ENCODE results near the gene WDR33. TPM values are rescaled to one million over a fixed set of nuclear protein-coding genes. Genes with fewer than 3 reads are reported as not detected.
"Not testable (repeated sequence)": the region's sequence is repeated elsewhere in the genome, so short reads cannot be mapped to it uniquely, and the experiment has no call there.

The WDR33 gene
- 27.0 and 42.8 TPM in 2 replicates for total RNA-seq

DNA sequence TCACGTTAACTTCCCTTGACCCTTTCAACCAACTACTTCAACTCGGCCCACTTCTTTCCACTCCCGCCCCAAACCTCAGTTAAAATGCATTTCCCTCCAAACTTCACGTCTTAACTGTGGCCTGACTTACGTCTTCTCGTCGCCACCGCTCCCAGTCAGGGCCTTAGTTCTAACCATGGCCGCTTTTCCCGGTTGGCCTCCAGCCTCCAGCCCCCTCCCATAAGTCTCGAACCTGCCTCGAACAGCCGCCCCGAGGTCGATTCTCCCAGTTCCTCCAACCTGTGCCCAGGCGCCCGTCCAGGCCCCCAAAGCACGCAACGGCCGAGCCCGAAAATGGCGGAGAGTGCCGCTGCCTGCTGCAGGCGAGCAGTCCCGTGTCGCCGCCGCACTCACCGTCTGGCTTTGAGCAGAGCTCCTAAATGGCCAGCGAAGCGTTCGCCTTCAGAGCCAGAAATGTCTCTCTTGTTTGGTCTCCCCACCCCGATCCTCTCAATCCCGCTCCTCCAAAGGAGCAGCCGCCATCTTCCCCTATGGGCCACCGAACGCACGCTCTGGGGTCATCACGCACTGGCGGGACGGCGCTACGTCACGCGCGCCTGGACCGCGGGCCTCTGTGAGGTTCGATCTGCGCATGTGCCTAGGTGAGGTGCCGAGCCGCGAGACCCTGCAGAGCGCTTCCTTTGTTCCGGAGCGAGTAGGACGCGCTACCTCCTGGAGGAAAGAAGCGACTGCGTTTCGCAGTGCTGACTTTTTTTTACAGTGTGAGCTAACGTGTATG, at the start of gene WDR33:
Gene WDR33 (minus strand): TSS at position 553 of the 778 bp plus-strand sequence. CDS start 40,190 bp downstream, outside the sequence.
- peak; percentile 57 for DNase-seq (ENCODE audit: low read depth, low spot score)

DNA sequence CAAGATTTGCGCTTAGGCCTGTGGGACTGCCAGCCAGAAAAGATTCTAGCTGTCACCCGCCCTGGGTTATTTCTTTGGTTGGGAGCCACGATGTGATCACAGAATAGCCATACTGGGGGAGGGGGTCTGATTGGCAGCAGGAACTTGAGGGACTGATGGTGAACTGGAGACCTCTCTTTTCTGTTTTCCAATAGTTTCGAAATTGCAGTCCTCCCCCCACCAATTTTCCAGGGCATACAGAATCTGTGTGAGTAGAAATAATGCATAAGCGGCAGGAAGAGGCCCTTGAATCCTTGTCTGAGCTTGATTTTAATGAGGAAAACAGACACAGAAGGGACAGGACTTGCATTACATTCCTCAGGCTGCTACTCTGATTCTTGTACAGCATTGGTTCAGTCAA, 49.2 kb upstream of the WDR33 start:
- no peak for DNase-seq (ENCODE audit: low read depth, low spot score)

GRCh38 chr2:127859712-127860085, 48.7 kb upstream of the WDR33 start:
- DNase-seq (ENCODE audit: low read depth, low spot score): no peak

DNA sequence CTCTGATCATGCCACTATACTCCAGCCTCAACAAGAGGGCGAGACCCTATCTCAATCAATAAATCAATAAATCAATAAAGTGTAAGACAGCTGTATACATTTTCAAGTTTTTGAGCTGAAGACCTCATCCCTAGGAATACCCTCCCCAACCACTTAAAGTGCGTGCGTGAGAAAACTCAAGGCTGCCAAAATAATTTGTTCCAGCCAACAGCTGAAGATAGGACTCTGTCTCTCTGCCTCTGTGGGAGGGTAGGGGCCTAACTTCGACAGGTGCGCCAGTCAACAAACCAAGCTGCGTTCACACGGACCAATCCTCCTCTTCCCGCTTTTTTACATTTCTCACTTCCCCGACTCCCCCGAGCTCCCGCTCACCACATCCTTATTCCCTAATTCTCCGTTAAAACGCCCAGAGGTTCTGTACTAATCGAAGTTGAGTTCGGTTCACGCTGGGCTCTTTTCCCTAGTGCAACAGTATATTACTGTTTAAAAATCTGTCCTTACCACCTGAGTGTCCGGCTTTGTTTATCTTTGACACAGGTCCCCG, 46.4 kb upstream of the WDR33 start:
- no peak for DNase-seq (ENCODE audit: low read depth, low spot score)

GRCh38 chr2:127853671-127854070, 42.7 kb upstream of the WDR33 start:
- no peak for DNase-seq (ENCODE audit: low read depth, low spot score)

DNA sequence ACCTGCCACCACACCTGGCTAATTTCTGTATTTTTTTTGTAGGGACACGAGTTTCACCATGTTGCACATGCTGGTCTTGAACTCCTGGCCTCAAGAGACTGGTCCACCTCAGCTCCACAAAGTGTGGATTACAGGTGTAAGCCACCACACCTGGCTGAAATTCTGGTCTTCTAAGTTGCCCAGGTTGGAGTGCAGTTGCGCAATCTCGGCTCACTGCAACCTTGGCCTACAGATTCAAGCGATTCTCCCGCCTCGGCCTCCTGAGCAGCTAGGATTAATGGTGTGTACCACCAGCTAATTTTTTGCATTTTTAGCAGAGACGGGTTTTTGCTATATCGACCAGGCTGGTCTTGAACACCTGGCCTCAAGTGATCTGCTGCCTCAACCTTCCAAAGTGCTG, 41.4 kb upstream of the WDR33 start:
- no peak for DNase-seq (ENCODE audit: low read depth, low spot score)

DNA sequence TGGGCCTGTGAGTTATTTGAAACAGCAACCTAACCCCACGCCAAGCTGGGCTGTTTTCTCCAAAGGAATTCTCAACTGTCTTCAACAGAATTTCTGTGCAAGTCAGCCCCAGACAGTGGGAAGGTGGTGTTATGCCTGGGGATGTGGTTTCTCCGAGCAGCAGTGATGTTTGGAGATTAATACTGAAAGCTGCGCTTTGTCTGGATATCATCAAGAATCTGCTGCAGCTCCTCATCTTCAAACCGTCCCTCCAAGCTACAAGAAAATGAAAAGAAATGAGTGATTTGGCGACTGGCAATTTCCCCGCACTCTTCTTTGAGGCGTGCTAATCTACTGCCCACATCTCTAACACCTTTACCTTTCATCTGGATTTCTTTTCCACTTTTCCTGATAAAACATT, 37.0 kb upstream of the WDR33 start:
- no peak for DNase-seq (ENCODE audit: low read depth, low spot score)

- DNase-seq (ENCODE audit: low read depth, low spot score): no peak
Observed at GRCh38 chr2:127844973-127845372, 34.0 kb upstream of the WDR33 start.

GRCh38 chr2:127843677-127844076, 32.7 kb upstream of the WDR33 start:
- no peak for DNase-seq (ENCODE audit: low read depth, low spot score)

- DNase-seq (ENCODE audit: low read depth, low spot score): no peak
Observed at GRCh38 chr2:127841466-127842178, 30.7 kb upstream of the WDR33 start.

DNA sequence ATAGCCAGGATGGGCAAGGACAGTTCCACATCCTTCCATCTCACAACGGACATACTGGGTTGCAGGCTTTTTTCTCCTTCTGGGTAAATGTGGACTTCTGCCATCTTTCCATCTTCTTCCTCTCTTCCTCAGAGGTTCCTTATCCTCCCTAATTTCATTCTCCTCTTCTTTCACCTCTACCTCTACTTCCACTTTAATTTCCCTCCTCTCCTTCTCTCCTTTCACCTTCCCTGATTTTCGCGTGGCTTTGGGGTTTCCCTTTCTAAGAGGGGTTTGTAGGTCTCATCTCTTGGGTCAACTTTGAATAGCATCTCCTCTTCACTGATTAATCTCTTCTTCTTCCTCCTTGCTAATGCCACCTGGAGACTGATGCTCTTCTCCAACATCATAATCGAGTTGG, 29.9 kb upstream of the WDR33 start:
- no peak for DNase-seq (ENCODE audit: low read depth, low spot score)

- no peak for DNase-seq (ENCODE audit: low read depth, low spot score)
Observed at GRCh38 chr2:127834951-127835350, 24.0 kb upstream of the WDR33 start.

DNA sequence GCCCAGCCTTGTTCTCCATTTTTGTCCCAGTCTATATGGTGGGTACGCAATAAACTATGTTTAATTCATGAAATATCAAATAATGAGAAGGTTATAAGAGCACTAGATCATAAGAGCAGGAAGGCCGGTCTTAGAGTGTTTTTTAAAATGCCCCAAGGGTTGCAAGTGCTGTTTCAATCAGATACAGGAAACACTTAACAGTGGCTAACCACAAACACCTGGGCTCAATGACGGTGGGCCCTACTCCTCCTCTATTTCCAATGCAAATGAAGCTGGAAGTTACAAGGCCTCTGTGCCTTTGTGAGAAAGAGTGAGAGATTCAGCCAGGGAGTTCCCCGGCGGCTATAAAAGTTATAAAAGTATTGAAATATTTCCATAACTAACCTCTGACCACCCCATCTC, 18.9 kb upstream of the WDR33 start:
- DNase-seq (ENCODE audit: low read depth, low spot score): no peak

DNA sequence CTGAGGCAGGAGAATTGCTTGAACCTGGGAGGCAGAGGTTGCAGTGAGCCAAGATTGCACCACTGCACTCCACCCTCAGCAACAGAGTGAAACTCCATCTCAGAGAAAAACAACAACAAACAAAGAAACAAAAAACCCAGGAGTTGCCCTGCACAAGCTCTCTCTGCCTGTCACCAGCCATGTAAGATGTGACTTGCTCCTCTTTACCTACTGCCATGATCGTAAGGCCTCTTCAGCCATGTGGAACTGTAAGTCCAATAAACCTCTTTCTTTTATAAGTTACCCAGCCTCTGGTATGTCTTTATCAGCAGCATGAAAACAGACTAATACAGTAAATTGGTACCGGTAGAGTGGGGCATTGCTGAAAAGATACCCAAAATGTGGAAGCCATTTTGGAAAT, 15.7 kb upstream of the WDR33 start:
- DNase-seq (ENCODE audit: low read depth, low spot score): not testable (repeated sequence)

DNA sequence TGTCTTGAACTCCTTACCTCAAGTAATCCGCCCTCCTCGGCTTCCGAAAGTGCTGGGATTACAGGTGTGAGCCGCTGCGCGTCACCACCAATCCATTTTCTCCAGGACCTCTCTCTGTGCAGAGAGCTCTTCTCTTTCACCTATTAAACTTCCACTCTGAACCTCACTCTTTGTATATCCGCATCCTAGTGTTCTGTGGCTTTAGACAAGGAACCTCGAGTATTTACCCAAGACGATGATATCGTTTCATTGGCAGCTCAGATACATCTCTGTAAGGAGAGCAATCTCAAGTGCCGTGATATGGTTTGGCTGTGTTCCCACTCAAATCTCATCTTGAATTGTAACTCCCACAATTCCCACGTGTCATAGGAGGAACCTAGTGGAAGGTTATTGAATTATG, 15.1 kb upstream of the WDR33 start:
- DNase-seq (ENCODE audit: low read depth, low spot score): no peak

DNA sequence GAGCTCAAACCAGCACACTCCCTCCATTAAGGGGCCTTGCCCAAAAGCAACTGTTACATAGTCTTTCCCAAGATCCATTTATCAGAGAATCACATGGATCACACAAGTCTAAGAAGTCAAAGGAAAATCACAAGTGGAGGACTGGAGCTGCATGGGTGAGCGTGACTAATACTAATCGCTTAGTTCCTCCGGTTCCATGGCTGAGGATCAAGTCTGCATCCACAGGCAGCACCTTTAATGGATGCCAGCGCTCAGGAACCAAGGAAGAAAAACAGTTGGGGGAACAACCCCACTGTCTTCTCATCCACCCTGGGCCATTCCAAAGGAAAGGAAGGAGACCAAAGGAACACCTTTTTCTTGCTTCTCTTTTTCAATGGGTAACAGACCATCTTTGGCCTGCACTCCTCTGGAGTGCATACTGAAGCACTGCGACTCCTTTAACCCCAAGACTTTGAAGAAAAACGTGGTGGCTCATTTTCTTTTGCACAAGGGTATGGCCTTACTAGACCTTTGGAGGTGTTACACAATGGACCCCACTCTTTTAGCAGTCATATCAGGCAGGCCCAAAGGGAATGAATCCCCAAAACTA, 9.2 kb upstream of the WDR33 start:
- DNase-seq (ENCODE audit: low read depth, low spot score): no peak

- DNase-seq (ENCODE audit: low read depth, low spot score): no peak
Observed at GRCh38 chr2:127818794-127819425, 7.9 kb upstream of the WDR33 start.

DNA sequence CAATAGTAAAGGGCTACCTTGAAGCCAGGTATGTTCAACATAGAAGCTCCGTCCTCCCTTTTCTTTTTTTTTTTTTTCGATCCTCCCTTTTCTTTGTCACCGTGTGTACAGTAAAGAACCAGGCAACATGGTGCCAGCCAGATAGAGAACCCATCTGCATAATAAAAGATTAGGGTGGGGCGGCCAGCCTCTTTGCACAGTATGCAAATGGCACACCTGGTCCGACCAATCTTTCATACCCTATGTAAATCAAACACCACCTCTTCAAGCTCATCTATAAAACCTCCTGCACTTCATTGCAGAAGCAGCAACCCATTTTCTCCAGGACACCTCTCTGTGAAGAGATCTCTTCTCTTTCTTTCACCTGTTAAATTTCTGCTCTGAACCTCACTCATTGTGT, 7.3 kb upstream of the WDR33 start:
- DNase-seq (ENCODE audit: low read depth, low spot score): no peak

DNA sequence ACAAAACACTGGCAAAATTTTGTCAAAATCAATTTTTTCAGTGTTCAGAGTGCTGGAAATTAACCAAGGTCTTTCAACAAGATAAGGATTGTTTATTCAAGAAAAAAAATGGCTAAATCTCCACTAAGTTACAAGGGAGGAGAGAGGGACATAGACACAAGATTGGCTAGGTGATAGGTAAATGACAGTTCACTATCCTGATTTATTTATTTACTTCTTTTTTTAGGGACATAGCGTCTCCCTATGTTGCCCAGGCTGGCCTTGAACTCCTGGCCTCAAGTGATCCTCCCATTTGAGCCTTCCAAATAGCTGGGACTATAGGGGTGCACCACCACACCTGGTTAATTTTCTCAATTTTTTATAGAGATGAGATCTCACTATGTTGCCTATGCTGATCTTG, 3.7 kb upstream of the WDR33 start:
- no peak for DNase-seq (ENCODE audit: low read depth, low spot score)

DNA sequence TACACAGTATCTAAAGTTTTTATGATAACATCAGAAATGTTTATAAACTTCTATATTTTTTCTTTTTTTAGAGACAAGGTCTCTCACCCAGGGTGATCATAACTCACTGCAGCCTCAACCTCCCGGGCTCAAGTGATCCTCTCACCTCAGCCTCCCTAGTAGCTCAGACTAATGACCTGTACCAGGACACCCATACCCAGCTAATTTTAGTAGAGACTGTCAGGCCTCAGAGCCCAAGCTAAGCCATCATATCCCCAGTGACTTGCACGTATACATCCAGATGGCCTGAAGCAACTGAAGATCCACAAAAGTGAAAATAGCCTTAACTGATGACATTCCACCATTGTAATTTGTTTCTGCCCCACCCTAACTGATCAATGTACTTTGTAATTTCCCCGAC, 1.5 kb upstream of the WDR33 start:
- DNase-seq (ENCODE audit: low read depth, low spot score): not testable (repeated sequence)

GRCh38 chr2:127811397-127812321, 688 bp upstream of the WDR33 start:
- DNase-seq (ENCODE audit: low read depth, low spot score): no peak
